NCI-H446 treated with DMSO at 0.1 percent for 48 hours (cell line): ENCODE results near the gene LHFPL6.

ENCODE experiments used
- DNase-seq: peaks from one replicate; lab custom pipeline; 2025; lab: John Stamatoyannopoulos, UW

Gene LHFPL6

DNA sequence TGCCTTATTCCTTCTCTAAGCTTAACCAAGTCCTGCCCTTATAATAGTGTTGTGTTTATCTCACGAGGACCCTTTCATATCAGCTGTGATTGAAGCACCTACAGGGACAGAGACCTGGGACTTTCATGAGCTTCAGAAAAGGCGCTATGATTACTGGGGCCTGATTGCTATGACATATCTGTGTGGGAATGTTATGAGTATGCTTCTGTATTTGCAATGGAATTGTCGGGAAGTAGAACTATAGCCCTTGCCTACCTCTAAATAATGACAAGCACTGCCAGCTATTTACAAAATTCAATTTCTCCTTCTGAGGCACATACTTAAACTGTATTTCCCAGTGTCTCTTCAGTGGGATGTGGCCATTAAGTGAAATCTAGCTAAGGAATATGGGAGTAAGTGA is 191.5 kb downstream of the LHFPL6 start:
- DNase-seq, result no peak

GRCh38 chr13:39410964-39411363 is 192.0 kb downstream of the LHFPL6 start:
- DNase-seq, result no peak

- DNase-seq, result no peak
These were observed 192.7 kb downstream of the LHFPL6 start for GRCh38 chr13:39410096-39410901.

DNA sequence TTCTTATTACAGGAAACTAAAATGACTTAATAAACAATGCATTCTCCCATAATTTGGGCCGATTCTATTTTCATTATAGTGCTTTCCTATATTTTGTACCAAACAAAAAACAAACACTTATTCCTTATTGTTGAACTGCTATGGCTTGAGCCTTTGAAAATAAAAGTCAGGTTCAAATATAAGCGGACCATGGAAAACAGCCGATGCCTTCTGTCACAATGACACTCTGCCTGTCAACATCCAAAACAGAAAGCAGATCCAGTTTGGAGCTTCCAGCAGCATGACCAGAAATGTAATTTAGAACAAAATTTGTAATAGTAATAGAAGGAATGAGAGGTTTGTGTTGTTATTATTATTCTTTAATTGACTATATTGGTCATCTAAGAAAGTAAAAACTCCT is 194.5 kb downstream of the LHFPL6 start:
- no peak for DNase-seq

DNA sequence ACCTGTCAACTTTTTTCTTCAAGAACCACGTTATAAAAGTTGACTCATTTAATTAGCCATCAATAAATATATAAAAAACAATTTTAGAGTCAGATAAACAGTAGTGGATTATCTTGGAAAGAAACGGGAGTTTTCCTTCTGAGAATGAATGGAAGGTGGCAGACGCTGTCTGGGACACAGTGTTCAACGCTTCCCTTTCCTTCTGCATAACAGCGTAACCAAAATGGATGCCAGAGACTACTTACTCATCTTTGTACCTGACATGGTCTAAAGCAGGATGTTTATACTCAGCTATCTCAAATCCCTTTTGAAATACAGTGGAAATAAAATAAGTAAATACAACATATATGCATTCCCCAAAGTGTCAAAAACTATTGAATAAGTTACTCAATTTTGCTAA is 195.2 kb downstream of the LHFPL6 start:
- DNase-seq, result no peak

- no peak for DNase-seq
These were observed 195.9 kb downstream of the LHFPL6 start for GRCh38 chr13:39407138-39407537.

- DNase-seq, result no peak
These were observed 196.3 kb downstream of the LHFPL6 start for GRCh38 chr13:39406688-39407087.

GRCh38 chr13:39405596-39406205 is 197.3 kb downstream of the LHFPL6 start:
- DNase-seq, result no peak

DNA sequence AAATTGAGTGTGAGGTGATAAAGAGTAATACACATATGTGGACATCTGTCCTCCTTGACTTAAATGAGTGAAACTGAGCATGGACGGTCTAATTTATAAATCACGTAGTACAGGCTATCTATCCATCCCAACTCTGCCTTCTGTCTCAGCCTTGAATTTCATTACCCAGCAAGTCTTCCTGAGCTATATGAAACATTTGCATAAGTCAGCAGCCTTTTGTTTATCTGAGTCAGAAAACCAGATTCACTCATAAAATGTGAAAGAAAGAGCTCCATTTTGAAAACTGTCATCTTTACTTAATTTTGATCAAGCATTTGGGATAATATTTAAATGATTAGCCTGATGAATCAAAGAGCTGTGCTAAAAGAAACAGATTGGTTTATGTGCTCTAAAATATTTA is 197.9 kb downstream of the LHFPL6 start:
- no peak for DNase-seq

GRCh38 chr13:39403106-39403505 is 199.9 kb downstream of the LHFPL6 start:
- DNase-seq, result no peak

DNA sequence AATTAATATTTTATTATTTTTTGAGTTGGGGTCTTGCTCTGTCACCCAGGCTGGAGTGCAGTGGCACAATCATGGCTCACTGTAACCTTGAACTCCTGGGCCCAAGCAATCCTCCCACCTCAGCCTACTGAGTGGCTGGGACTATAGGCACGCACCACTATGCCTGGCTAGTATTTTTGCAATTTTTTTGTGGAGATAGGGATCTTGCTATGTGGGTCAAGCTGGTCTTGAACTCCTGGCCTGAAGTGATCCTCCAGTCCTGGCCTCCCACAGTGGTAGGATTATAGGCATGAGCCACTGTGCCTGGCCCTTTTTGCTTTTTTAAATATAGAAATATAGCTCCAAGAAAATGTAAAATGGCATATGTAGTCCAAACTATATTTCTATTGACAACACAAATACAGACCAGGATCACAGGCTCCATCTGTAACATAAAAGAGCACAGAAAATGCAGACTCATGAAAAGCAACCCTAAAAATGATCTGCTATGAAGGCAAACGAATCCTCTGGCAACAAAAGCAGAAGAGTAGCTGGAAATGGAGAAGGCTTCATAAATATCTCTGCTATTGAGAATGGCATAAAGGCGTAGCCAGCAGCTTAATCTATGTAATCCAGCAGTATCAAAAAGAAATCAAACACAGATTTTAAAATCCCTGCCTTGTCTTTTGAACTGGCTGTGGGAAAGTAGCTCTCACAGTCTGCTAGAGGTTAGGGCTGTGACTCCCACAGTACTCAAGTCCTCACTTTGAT is 200.6 kb downstream of the LHFPL6 start:
- no peak for DNase-seq

GRCh38 chr13:39401756-39402155 is 201.2 kb downstream of the LHFPL6 start:
- DNase-seq, result no peak

DNA sequence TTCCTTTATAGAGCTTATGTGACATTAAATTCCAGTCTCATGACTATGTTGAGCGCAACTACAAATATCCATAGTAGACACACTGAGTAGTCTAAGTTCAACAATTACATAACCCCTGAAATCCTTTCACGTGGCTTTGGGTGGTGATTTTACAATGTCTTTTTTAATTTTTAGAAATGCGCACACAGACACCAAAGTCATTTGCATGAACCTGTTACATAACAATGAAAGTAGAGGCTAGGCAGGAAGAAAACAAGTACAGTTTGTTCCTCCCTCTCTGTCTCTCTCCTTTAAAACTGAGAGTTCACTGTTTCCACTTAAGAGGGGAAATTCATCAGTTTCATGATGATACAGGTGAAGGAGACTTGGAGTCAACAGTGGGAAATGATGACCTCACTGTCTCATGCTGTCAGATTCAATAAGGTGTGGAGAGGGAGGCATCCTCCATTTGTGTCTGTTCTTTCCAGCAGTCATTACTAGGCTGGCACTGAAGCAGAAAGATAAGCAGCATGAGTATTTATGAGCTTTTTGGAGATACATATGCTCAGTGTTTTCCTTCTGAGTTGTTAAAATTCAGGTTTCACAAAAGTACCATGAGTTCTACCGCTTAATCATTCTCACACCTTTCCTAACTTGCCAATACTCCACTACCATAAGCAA is 201.8 kb downstream of the LHFPL6 start:
- DNase-seq, result no peak

- DNase-seq, result no peak
These were observed 203.9 kb downstream of the LHFPL6 start for GRCh38 chr13:39399102-39399501.

DNA sequence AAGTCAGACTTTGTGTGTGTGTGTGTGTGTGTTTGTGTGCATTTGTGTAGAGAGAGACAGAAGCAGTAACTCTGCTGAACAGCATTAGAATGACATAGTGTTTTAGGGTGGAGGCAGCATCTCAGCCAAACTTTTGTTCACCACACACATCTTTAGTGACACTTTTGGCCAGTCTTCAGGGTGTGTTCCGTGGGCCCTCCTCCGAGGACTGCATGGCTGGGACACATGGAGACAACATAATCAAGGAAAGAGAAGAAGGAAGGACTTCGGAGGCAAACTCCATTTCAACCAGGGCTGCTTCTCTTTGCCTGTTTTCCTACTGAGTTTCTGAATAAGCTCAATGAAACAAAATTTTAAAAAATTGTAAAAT is 205.1 kb downstream of the LHFPL6 start:
- no peak for DNase-seq

- no peak for DNase-seq
These were observed 205.6 kb downstream of the LHFPL6 start for GRCh38 chr13:39397226-39397895.

DNA sequence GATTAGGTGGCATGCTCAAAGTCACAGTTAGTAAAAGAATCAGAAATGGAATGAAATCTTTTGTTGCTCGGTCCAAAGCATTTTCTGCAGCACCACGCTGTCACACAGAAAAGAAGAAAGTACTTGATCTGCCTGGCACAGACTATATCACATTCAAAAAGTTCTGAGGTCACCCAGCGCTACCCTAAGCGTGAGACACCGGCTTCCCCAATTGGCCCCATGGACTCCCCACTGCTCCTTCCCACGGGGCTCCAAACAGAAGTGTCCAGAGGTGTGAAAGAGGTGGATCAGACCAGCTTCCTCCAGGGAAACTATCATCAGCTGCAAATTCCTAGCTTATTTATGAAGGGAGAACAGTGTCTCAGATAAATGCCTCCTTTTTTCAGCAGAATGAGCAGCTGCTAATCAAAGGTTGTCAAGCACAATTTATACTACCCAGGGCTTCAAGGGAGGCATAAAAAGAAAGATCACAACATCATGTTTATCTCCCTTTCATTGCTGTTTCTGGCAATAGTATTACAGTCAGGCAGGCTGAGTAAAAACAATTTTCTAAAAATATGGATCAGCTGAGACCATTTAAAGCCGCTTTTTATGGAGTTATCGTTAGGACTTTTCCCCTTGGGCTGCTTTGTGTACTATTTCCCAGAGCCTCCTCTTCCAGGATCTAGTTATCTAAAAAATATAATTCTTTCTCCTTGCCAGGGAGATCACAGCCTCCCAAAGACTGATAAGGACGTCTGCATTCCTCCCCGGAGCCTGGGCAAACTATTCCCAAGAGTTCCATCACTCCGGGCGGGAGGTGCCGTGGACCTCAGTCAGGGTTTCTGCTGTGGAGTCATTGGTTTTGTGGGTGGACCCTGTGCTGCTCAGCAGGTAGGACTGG is 208.0 kb downstream of the LHFPL6 start:
- no peak for DNase-seq

GRCh38 chr13:39391761-39392160 is 211.2 kb downstream of the LHFPL6 start:
- no peak for DNase-seq

DNA sequence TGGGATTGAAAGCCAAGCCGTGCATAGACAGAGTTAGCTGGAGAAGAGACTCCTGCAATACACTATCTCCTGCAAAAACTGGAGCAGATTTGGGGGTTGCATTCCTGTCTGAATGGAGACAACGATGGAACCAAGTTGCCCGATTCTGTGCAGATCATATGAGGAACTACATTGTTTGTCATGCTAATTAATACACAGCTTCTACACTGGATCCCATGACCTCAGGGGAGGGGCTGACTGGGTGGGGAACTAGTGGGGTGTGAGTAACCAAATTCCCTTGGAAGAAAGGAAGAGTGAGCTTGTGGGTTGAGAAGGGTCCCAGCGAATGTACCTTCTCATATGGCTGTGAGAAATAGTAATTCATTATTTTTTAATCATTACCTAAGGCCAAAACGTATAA is 214.0 kb downstream of the LHFPL6 start:
- no peak for DNase-seq

DNA sequence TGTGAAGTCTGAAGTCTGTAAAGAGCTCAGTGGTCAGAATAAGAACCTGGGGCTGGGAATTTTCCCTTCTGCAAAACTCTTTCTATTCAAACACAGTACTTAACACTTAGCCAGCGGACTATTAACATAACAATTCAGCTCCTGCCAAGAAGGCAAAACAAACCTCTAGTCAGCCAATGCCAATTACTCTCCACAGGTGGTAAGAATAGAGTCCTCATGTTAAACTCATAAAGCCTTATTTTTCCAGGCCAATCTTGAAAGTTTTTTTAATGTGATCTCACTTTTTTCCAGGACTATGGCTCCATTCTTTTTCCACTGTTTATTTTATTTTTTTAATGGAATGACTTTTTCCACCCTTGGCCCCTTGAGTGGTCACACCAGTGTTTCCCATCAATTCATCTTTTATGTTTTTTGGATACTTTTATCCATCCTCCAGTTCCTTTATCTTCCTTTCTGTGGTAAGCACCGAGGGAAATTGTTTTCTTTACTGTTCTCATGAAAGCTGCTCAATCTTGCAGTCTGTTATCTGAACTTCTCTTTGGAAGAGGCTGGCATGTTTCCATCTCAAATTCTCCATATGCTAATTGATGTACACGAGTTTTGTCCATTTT is 217.3 kb downstream of the LHFPL6 start:
- DNase-seq, result peak; percentile 32

DNA sequence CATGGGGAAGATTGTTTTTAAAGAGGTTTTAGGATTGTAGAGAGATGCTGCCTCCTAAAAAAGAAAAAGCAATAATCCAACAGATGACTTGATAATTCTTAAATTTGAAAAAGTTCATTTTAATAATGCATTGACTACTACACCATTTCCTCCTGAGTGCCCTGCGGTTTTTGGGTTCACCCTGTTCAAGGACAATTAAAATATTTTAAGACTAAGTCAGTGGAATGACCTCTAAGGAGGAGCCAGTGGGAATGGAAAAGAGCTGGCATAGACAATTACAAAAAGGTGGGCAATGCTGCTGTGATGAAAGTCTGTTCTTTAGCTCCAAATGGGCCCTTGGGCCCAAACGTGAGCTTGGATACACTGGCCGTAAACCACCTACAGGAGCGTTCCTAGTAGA is 217.8 kb downstream of the LHFPL6 start:
- no peak for DNase-seq
